HG03025 (cell line): ENCODE data around the gene MBLAC2.

Experiments used
- ATAC-seq: cut with Tn5 transposase; IDR thresholded peaks from one replicate; pipeline ENCODE4 v1.9.1; 2021; ENCODE audit warnings: mild to moderate bottlenecking, moderate library complexity; ENCODE audit not compliant: unreplicated experiment, low FRiP score

Gene MBLAC2

GRCh38 chr5:90472783-90473395 lies 1.7 kb downstream of the MBLAC2 start:
- peak; percentile 3 for ATAC-seq

GRCh38 chr5:90461288-90461687 lies 13.3 kb downstream of the MBLAC2 start:
- ATAC-seq, result no peak

GRCh38 chr5:90446961-90447360 lies 27.6 kb downstream of the MBLAC2 start:
- ATAC-seq, result no peak

GRCh38 chr5:90440644-90441043 lies 33.9 kb downstream of the MBLAC2 start:
- ATAC-seq, result no peak

GRCh38 chr5:90438100-90438499 lies 36.5 kb downstream of the MBLAC2 start:
- ATAC-seq, result no peak

- ATAC-seq, result no peak
Observed at GRCh38 chr5:90437663-90438062, 36.9 kb downstream of the MBLAC2 start.

- ATAC-seq, result no peak
Observed at GRCh38 chr5:90434116-90434714, 40.4 kb downstream of the MBLAC2 start.

GRCh38 chr5:90424245-90424644 lies 50.3 kb downstream of the MBLAC2 start:
- ATAC-seq, result no peak

GRCh38 chr5:90421136-90421535 lies 53.4 kb downstream of the MBLAC2 start:
- no peak for ATAC-seq

- no peak for ATAC-seq
Observed at GRCh38 chr5:90418214-90418613, 56.4 kb downstream of the MBLAC2 start.

- ATAC-seq, result no peak
Observed at GRCh38 chr5:90410178-90410762, 64.3 kb downstream of the MBLAC2 start.

- peak; percentile 97 for ATAC-seq
Observed at GRCh38 chr5:90409318-90410177, 65.0 kb downstream of the MBLAC2 start, which contains the start of gene CETN3. CETN3 (minus strand) TSS chr5:90409756; CDS start chr5:90409661, 95 bp downstream.

GRCh38 chr5:90408571-90409317 lies 65.8 kb downstream of the MBLAC2 start:
- ATAC-seq, result no peak
